Brain microvascular endothelial cell (primary cell): ENCODE results near the gene TMCC1.
"Not testable (repeated sequence)": the region's sequence is repeated elsewhere in the genome, so short reads cannot be mapped to it uniquely, and the experiment has no call there.

Experiments
- DNase-seq: peaks from one replicate; pipeline ENCODE4 v3.0.0-alpha.2; 2020
- H3K27ac ChIP-seq: fragments of 250-450 bp; sonication (Bioruptor Pico); 2 replicates; pipeline ENCODE4 v1.5.1; 2020; ENCODE audit warnings: mild to moderate bottlenecking, moderate library complexity
- H3K27me3 ChIP-seq: fragments of 250-450 bp; sonication (Bioruptor Pico); replicated peaks from 2 replicates; pipeline ENCODE4 v1.5.1; 2020; ENCODE audit warnings: mild to moderate bottlenecking
- H3K36me3 ChIP-seq: fragments of 250-450 bp; sonication (Bioruptor Pico); replicated peaks from 2 replicates; pipeline ENCODE4 v1.5.1; 2020; ENCODE audit warnings: mild to moderate bottlenecking
- H3K4me3 ChIP-seq: 2 replicates; pipeline ENCODE4 v1.5.1; 2011; ENCODE audit warnings: low read depth, mild to moderate bottlenecking, control low read depth, low read length, moderate library complexity
- CTCF ChIP-seq: IDR thresholded peaks from 2 replicates; pipeline ENCODE4 v1.5.1; 2011; ENCODE audit warnings: low read depth, mild to moderate bottlenecking, moderate library complexity, low read length, control low read depth, inconsistent platforms; ENCODE audit errors: missing control alignments
- in situ Hi-C: cut with HindIII; loops from 2 replicates; pipeline ENCODE4 v1.10.0; 2017; ENCODE audit warnings: low sequenced_read_pairs, low pct_ligation_motif_present

Gene TMCC1

GRCh38 chr3:129645286-129645685 lies 248.2 kb downstream of the TMCC1 start:
- in situ Hi-C loops = loop anchor here (25.0 kb wide), 1 partner anchor 192 kb away; no protein-coding TSS in a partner anchor
- H3K27ac ChIP-seq = no peak overlapping the region
- TF ChIP-seq CTCF = no peak

GRCh38 chr3:129644836-129645235 lies 248.7 kb downstream of the TMCC1 start:
- no peak for DNase-seq
- Histone ChIP-seq H3K27me3 (no peaks in the 10 kb centered on the region), H3K27ac (no peak overlapping the region), H3K4me3 (no peak overlapping the region), H3K36me3 (no peaks in the 10 kb centered on the region)
- in situ Hi-C loops = loop anchor here (25.0 kb wide), 1 partner anchor 192 kb away; no protein-coding TSS in a partner anchor
- TF ChIP-seq CTCF = no peak

More at GRCh38 chr3:129645286-129645685, 248.2 kb downstream of the TMCC1 start:
- H3K36me3 ChIP-seq = no peaks in the 10 kb centered on the region
- no peak overlapping the region for H3K4me3 ChIP-seq
- DNase-seq = no peak
- no peaks in the 10 kb centered on the region for H3K27me3 ChIP-seq

GRCh38 chr3:129641567-129642260 lies 251.8 kb downstream of the TMCC1 start:
- not testable (repeated sequence) for H3K27ac ChIP-seq, H3K27me3 ChIP-seq, H3K36me3 ChIP-seq, H3K4me3 ChIP-seq, DNase-seq
- in situ Hi-C loops = loop anchor here (25.0 kb wide), 1 partner anchor 196 kb away; no protein-coding TSS in a partner anchor

- not testable (repeated sequence) for H3K27ac ChIP-seq, H3K36me3 ChIP-seq, H3K4me3 ChIP-seq, DNase-seq, H3K27me3 ChIP-seq
- in situ Hi-C loops = loop anchor here (25.0 kb wide), 1 partner anchor 196 kb away; no protein-coding TSS in a partner anchor
Measured at GRCh38 chr3:129640985-129641384, 252.5 kb downstream of the TMCC1 start.

- H3K36me3 ChIP-seq = no peaks in the 10 kb centered on the region
- no peak overlapping the region for H3K27ac ChIP-seq
- H3K4me3 ChIP-seq = no peak overlapping the region
- no peak for TF ChIP-seq CTCF
- in situ Hi-C loops = loop anchor here (25.0 kb wide), 1 partner anchor 199 kb away; no protein-coding TSS in a partner anchor
- DNase-seq = no peak
- H3K27me3 ChIP-seq = no peaks in the 10 kb centered on the region
Measured at GRCh38 chr3:129638481-129638880, 255.0 kb downstream of the TMCC1 start.

GRCh38 chr3:129636082-129636481 lies 257.4 kb downstream of the TMCC1 start:
- Histone ChIP-seq H3K27me3 (no peaks in the 10 kb centered on the region), H3K36me3 (no peaks in the 10 kb centered on the region), H3K27ac (no peak overlapping the region), H3K4me3 (no peak overlapping the region)
- in situ Hi-C loops = loop anchor here (25.0 kb wide), 1 partner anchor 201 kb away; no protein-coding TSS in a partner anchor
- no peak for TF ChIP-seq CTCF
- DNase-seq = no peak

- in situ Hi-C loops = loop anchor here (25.0 kb wide), 1 partner anchor 202 kb away; no protein-coding TSS in a partner anchor
- no peaks in the 10 kb centered on the region for H3K27me3 ChIP-seq
- H3K4me3 ChIP-seq = no peak overlapping the region
- no peak for TF ChIP-seq CTCF
- no peak for DNase-seq
- H3K27ac ChIP-seq = no peak overlapping the region
- H3K36me3 ChIP-seq = no peaks in the 10 kb centered on the region
Measured at GRCh38 chr3:129635656-129636055, 257.9 kb downstream of the TMCC1 start.
